GM12878 (cell line): ENCODE measurements around the gene TRIM41. TPM values are rescaled to one million over a fixed set of nuclear protein-coding genes. Genes with fewer than 3 reads are reported as not detected.

ENCODE experiments used
- ATF2 ChIP-seq: IDR thresholded peaks from 2 replicates; pipeline ENCODE4 v1.6.1; 2012; ENCODE audit warnings: low read length, inconsistent platforms
- CBX5 ChIP-seq: sonication (generic); IDR thresholded peaks from 2 replicates; pipeline ENCODE4 v1.6.1; 2016; ENCODE audit warnings: low read depth, moderate library complexity, mild to moderate bottlenecking, inconsistent platforms
- FOXK2 ChIP-seq: fragments of 450-650 bp; IDR thresholded peaks from 2 replicates; pipeline ENCODE4 v1.6.1; 2017; ENCODE audit warnings: mild to moderate bottlenecking, moderate library complexity
- IKZF2 ChIP-seq, 2 experiments: fragments of 450-650 bp; IDR thresholded peaks; 2 replicates each; pipeline ENCODE4 v1.6.1; 2017; ENCODE audit warnings: mild to moderate bottlenecking in 2 of 2, moderate library complexity in 2 of 2
- KAT2A ChIP-seq: conservative IDR thresholded peaks from 2 replicates; pipeline ENCODE4 v1.6.1; 2011; ENCODE audit warnings: low read depth, low read length; ENCODE audit not compliant: control insufficient read depth
- MEF2B ChIP-seq: fragments of 450-650 bp; IDR thresholded peaks from 2 replicates; pipeline ENCODE4 v1.6.1; 2018; ENCODE audit warnings: mild to moderate bottlenecking, moderate library complexity; ENCODE audit not compliant: partially characterized antibody, poor library complexity, severe bottlenecking
- MYC ChIP-seq: IDR thresholded peaks from 2 replicates; pipeline ENCODE4 v1.6.1; 2011; ENCODE audit warnings: mild to moderate bottlenecking, low read length, moderate library complexity, inconsistent platforms; ENCODE audit not compliant: insufficient read depth, insufficient replicate concordance, insufficient read length, severe bottlenecking
- NFXL1 ChIP-seq: fragments of 450-650 bp; IDR thresholded peaks from 2 replicates; pipeline ENCODE4 v1.6.1; 2017; ENCODE audit warnings: antibody characterized with exemption, mild to moderate bottlenecking, borderline replicate concordance
- PAX5 ChIP-seq: IDR thresholded peaks from 2 replicates; pipeline ENCODE4 v1.6.1; 2011; ENCODE audit warnings: low read depth, low read length, borderline replicate concordance
- POLR2AphosphoS5 ChIP-seq: IDR thresholded peaks from 2 replicates; pipeline ENCODE4 v1.6.1; 2011; ENCODE audit warnings: mild to moderate bottlenecking, low read length, inconsistent platforms
- RELA ChIP-seq: fragments of 450-650 bp; IDR thresholded peaks from 2 replicates; pipeline ENCODE4 v1.8.0; 2014; ENCODE audit warnings: borderline replicate concordance; ENCODE audit not compliant: partially characterized antibody
- REST ChIP-seq: IDR thresholded peaks from 2 replicates; pipeline ENCODE4 v1.6.1; 2012; ENCODE audit warnings: mild to moderate bottlenecking, low read depth, low read length
- SP1 ChIP-seq: IDR thresholded peaks from one replicate; pipeline ENCODE4 v1.6.1; 2011; ENCODE audit warnings: low read depth, low read length
- SPI1 ChIP-seq: IDR thresholded peaks from 2 replicates; pipeline ENCODE4 v1.6.1; 2011; ENCODE audit warnings: low read depth, mild to moderate bottlenecking, low read length, moderate library complexity, borderline replicate concordance; ENCODE audit not compliant: insufficient read depth
- YBX1 ChIP-seq: fragments of 450-650 bp; IDR thresholded peaks from 2 replicates; pipeline ENCODE4 v1.6.1; 2016; ENCODE audit warnings: antibody characterized with exemption
- ZNF384 ChIP-seq: IDR thresholded peaks from 2 replicates; pipeline ENCODE4 v1.6.1; 2012; ENCODE audit warnings: low read depth, mild to moderate bottlenecking, low read length, improper control_type of control experiment, borderline replicate concordance
- polyA plus RNA-seq, 11 experiments: library from polyadenylated mRNA; depleted of rRNA in 4 of 11; unstranded in 6 of 11; stranded (reverse) in 5 of 11; fragments of >200 nt; fragmentation: Nextera tagmentation in 4 of 11; fragmentation: Illumina TruSeq in 1 of 11; extraction: Ambion mirVana in 4 of 11; extraction: Trizol in 1 of 11; gene quantifications; 1 replicate in 1 of 11; 2 replicates in 10 of 11; pipeline versions ENCODE4 v1.2.1 to v1.2.3, GENCODE V29; 2011 to 2016; ENCODE audit warnings: inconsistent platforms in 2 of 11, missing spikeins in 2 of 11, low read depth in 1 of 11
- total RNA-seq, 4 experiments: library from RNA; depleted of rRNA in 3 of 4; stranded (reverse); fragments of >200 nt in 3 of 4; fragmentation: Illumina TruSeq in 1 of 4; extraction: Trizol in 1 of 4; gene quantifications; 2 replicates each; pipeline versions ENCODE4 v1.2.1 to v1.2.3, GENCODE V29; 2013 to 2021
- TF ChIP-seq, protein P1 (sequence below): fragments of 450-650 bp; formaldehyde crosslinking; IDR thresholded peaks from 2 replicates; pipeline ENCODE4 v1.5.0; 2022; ENCODE audit warnings: mild to moderate bottlenecking, missing genetic modification characterization
- TF ChIP-seq, protein P2 (sequence below), 3 experiments: IDR thresholded peaks in 2 of 3; conservative IDR thresholded peaks in 1 of 3; 2 replicates each; pipeline ENCODE4 v1.5.1; 2011; ENCODE audit warnings: low read depth in 3 of 3, low read length in 3 of 3, mild to moderate bottlenecking in 3 of 3, control low read depth in 2 of 3, moderate library complexity in 2 of 3, inconsistent platforms in 1 of 3, mixed read lengths in 1 of 3; ENCODE audit not compliant: control insufficient read depth in 2 of 3, insufficient read depth in 1 of 3; ENCODE audit errors: extremely low read depth in 1 of 3

TRIM41 gene
- total and polyA plus RNA-seq, 10 of the 15 experiments (the other 5 are each of a cell fraction or from before 2014, with no cell fraction given), result 1.0 to 28.9 (median 10.6) TPM

- TF ChIP-seq, protein P1, sequence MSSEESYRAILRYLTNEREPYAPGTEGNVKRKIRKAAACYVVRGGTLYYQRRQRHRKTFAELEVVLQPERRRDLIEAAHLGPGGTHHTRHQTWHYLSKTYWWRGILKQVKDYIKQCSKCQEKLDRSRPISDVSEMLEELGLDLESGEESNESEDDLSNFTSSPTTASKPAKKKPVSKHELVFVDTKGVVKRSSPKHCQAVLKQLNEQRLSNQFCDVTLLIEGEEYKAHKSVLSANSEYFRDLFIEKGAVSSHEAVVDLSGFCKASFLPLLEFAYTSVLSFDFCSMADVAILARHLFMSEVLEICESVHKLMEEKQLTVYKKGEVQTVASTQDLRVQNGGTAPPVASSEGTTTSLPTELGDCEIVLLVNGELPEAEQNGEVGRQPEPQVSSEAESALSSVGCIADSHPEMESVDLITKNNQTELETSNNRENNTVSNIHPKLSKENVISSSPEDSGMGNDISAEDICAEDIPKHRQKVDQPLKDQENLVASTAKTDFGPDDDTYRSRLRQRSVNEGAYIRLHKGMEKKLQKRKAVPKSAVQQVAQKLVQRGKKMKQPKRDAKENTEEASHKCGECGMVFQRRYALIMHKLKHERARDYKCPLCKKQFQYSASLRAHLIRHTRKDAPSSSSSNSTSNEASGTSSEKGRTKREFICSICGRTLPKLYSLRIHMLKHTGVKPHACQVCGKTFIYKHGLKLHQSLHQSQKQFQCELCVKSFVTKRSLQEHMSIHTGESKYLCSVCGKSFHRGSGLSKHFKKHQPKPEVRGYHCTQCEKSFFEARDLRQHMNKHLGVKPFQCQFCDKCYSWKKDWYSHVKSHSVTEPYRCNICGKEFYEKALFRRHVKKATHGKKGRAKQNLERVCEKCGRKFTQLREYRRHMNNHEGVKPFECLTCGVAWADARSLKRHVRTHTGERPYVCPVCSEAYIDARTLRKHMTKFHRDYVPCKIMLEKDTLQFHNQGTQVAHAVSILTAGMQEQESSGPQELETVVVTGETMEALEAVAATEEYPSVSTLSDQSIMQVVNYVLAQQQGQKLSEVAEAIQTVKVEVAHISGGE (CRISPR knock-in tag), result no peak
- no peak for TF ChIP-seq KAT2A
- TF ChIP-seq CBX5, result 0 out of 2 replicates have a peak, but pooled peaks have one; percentile 12
- TF ChIP-seq IKZF2 (IDR thresholded peaks at IDR 0.05), result peak; percentile 46 to 52; a peak in 2 of 4 replicates
- TF ChIP-seq REST, result no peak; the same call in 1 of the 2 replicates
- TF ChIP-seq ATF2, result no peak
- no peak for TF ChIP-seq ZNF384
- TF ChIP-seq SP1, result no peak
- TF ChIP-seq NFXL1, result no peak
- TF ChIP-seq POLR2AphosphoS5, result no peak
- TF ChIP-seq, protein P2, sequence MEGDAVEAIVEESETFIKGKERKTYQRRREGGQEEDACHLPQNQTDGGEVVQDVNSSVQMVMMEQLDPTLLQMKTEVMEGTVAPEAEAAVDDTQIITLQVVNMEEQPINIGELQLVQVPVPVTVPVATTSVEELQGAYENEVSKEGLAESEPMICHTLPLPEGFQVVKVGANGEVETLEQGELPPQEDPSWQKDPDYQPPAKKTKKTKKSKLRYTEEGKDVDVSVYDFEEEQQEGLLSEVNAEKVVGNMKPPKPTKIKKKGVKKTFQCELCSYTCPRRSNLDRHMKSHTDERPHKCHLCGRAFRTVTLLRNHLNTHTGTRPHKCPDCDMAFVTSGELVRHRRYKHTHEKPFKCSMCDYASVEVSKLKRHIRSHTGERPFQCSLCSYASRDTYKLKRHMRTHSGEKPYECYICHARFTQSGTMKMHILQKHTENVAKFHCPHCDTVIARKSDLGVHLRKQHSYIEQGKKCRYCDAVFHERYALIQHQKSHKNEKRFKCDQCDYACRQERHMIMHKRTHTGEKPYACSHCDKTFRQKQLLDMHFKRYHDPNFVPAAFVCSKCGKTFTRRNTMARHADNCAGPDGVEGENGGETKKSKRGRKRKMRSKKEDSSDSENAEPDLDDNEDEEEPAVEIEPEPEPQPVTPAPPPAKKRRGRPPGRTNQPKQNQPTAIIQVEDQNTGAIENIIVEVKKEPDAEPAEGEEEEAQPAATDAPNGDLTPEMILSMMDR (IDR thresholded peaks at IDR 0.05 in 2 of 3, conservative IDR thresholded peaks at IDR 0.05 in 1 of 3; ENCODE audit: control insufficient read depth in 2 of 3, extremely low read depth in 1 of 3, insufficient read depth in 1 of 3, low read depth in 3 of 3, low read length in 3 of 3), result no peak
- TF ChIP-seq RELA, result no peak
- TF ChIP-seq SPI1, result no peak
- no peak for TF ChIP-seq MYC
- no peak for TF ChIP-seq MEF2B
- no peak for TF ChIP-seq PAX5
- TF ChIP-seq FOXK2, result no peak
- no peak for TF ChIP-seq YBX1
Observed at GRCh38 chr5:181173420-181174342, 49.4 kb upstream of the TRIM41 start (continued).
